HG02840 (cell line): ENCODE measurements around the gene POMGNT1.
"Not testable (repeated sequence)": the region's sequence is repeated elsewhere in the genome, so short reads cannot be mapped to it uniquely, and the experiment has no call there.

Source experiments
- ATAC-seq: cut with Tn5 transposase; IDR thresholded peaks from one replicate; pipeline ENCODE4 v1.9.1; 2021; ENCODE audit warnings: mild to moderate bottlenecking, moderate library complexity, moderate number of reproducible peaks; ENCODE audit not compliant: unreplicated experiment, low FRiP score

The POMGNT1 gene

DNA sequence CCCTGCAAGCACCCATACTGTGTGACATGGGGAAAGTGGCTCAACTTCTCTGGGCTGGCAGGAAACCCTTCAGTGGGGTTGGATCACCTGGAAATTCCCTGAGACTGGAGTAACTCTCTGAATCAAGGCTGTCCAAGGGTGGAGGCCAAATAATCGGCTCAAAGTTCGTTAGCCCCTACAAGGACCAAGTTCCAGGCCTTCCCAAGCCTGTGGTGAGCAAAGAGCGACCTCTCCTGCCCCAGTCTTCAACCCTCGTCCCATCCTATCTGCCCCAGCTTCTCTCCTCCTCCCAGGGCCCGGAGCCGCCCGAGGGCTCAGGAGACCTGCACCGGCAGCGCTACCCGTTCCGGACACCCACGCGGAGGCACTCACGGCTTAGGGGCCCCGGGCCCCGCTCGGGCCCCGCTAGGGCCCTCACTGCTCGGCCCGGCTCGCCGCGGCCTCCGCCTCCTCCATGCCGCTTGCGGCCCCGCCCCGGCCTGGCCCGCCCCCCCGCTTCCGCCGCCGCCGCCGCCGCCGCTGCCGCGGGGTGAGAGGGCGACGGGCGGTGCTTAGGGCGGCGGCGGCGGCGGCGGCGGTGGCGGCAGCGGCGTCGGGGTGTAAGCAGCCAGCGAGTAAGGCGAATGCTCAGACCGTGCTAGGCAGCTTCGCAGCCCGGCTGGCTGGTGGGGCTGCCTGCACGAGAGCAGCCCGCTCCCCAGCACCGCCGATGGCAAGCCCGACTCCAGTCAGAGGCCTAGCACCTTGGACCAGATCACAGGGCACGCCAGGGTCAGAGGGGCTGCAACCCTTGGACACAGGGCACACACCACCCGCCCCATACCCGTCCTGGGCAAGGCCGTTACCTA, at the start of gene POMGNT1:
Gene POMGNT1 (minus strand): TSS at position 471 of the 848 bp plus-strand sequence. CDS start 613 bp downstream, outside the sequence.
- ATAC-seq, result peak; percentile 78

DNA sequence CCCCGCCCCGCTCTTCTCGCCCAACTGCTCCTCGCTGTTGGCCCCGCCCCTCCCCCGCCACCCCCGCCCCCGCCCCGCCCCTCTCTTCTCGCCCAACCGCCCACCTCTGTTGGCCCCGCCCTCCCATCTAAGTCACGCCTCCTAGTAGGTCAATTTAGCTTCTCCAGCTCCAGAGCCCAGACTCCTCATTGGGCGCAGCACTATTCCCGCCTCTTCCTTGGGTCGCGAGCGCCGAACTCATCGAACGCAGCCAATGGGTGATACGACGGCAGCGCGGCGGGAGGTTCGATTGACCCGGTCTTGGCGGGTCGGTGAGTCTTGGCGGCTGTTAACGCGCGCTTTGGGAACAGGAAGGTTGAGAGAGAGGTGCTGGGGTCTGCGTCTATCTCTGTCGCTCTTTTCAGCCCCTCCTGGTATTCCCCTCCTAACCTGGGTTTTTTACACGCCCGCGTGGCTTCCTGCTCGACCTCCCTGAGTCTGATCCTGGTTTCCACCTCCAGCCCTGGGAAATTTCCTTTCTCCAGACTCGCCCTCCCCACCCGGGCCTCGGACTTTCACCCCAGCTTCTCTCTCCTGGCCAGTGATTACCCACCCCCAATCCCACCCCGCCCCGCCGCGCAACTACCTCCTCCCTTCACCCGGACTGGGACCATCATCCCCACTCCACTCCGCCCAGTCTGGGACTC, 49.3 kb upstream of the POMGNT1 start, which contains the start of gene RAD54L:
Gene RAD54L (plus strand): TSS at position 328 of the 686 bp plus-strand sequence. CDS start 643 bp downstream, outside the sequence.
- peak; percentile 96 for ATAC-seq

DNA sequence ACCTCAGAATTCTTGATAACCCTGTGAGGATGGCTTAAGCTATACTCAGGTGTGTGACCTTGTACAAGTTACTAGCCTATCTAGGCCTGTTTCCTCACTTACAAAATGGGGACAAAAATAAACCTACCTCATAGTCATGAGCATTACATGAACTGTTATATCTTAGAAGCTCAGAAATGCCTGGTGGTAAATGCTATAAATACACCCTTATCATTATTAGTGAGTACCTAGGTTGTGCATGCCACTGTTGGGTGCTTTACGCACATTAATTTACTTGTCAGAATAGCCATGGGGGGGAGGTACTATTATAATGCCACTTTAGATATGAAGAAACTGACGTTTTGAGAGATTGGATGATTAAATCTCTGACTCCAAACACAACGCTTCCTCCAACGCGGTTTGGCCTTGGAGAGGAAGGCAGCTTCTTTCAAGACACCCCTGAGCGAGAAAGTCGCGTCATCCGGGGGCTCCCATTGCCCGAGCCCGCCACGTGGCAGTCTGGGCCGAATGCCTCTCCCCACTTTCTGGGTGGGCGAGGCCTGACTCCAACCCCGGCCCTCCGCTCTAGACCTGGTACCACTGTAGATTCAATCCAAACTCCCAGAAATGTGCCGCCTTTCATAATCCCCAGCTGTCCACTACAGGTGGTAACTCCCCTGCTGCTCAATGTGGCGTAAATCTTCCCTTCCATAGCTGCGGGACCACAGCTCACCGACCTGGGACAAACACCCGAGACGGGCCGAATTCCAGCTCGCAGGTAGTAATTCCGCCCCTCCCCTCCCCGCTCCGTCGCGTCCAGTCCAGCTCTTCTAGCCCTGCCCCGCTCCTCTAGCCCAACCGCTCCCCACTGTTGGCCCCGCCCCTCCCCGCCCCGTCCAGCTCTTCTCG, 48.6 kb upstream of the POMGNT1 start:
- peak; percentile 43 for ATAC-seq

DNA sequence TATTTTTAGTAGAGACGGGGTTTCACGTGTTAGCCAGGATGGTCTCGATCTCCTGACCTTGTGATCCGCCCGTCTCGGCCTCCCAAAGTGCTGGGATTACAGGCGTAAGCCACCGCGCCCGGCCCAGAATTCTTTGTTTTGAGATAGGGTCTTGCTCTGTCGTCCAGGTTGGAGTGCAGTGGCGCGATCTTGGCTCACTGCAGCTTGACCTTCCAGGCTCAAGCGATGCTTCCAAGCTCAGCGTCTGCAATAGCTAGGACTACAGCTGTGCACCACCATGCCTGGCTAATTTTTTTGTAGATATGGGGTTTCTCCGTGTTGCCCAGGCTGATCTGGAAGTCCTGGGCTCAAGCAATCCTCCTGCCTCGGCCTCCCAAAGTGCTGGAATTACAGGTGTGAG, 47.9 kb upstream of the POMGNT1 start:
- ATAC-seq, result not testable (repeated sequence)

DNA sequence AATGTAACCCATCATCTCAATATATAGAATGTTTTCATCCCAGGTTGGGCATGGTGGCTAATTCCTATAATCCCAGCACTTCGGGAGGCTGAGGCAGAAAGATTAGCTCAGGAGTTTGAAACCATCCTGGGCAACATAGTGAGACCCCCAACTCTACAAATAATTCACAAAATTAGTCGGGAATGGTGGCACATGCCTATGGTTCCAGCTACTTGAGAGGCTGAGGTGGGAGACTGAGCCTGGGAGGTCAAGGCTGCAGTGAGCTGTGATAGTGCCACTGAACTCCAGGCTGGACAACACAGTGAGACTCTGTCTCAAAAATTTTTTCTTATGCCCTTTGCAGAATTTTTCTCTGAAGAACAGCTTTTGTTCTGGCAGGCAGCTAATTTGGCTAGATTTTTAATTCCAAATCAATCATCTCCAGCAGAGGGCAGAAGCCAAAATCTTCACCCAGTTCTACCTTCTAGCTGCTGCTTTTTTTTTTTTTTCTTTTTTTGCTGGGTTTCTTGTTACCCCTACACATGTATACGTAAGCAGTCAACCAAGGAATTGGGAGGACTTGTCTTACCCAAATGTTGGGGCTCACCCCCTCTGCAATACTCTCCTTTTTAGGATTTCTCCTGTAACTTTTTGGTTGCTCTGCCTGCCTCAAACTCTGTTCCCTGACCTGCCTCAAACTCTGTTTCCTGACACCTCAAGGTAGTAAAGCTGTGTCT, 46.6 kb upstream of the POMGNT1 start:
- ATAC-seq, result no peak

DNA sequence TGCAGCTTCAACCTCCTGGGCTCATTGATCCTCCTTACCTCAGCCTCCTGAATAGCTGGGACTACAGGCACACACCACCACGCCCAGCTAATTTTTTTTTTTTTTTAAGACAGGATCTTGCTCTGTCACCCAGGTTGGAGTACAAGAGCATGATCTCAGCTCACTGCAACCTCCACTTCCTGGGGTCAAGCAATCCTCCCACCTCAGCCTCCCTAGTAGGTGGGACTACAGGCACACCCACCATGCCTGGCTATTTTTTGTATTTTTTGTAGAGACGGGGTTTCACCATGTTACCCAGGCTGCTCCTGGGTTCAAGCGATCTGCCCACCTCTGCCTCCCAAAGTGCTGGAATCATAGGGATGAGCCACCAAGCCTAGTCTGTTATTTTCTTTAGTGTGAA, 45.6 kb upstream of the POMGNT1 start:
- not testable (repeated sequence) for ATAC-seq

DNA sequence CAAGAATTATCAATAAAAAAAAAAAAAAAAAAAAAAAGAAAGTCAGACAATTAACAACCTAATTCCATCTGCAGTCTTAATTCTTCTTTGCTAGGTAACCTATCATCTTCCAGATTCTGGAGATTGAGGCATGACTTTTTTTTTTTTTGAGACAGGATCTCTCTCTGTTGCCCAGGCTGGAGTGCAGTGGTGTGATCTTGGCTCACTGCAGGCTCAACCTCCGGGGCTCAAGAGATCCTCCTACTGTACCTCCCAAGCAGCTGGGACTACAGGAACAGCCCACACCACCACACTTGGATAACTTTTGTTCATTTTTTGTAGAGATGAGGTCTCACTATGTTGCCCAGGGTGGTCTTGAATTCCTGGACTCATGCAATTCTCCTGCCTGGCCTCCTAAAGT, 44.7 kb upstream of the POMGNT1 start:
- ATAC-seq, result no peak

DNA sequence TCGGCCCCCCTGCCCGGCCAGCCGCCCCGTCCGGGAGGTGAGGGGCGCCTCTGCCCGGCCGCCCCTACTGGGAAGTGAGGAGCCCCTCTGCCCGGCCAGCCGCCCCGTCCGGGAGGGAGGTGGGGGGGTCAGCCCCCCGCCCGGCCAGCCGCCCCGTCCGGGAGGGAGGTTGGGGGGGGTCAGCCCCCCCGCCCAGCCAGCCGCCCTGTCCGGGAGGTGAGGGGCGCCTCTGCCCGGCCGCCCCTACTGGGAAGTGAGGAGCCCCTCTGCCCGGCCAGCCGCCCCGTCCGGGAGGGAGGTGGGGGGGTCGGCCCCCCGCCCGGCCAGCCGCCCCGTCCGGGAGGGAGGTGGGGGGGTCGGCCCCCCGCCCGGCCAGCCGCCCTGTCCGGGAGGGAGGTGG, 43.5 kb upstream of the POMGNT1 start:
- not testable (repeated sequence) for ATAC-seq

DNA sequence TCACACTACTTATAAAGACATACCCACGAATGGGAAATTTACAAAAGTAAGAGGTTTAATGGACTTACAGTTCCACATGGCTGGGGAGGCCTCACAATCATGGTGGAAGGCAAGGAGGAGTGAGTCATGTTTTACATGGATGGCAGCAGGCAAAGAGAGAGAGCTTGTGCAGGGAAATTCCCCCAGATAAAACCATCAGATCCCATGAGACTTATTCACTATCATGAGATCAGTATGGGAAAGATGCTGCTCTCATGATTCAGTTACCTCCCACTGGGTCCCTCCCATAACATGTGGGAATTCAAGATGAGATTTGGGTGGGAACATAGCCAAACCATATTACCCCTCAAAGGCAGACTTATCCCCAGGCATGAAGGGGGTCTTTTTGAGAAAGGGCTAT, 40.6 kb upstream of the POMGNT1 start:
- not testable (repeated sequence) for ATAC-seq

DNA sequence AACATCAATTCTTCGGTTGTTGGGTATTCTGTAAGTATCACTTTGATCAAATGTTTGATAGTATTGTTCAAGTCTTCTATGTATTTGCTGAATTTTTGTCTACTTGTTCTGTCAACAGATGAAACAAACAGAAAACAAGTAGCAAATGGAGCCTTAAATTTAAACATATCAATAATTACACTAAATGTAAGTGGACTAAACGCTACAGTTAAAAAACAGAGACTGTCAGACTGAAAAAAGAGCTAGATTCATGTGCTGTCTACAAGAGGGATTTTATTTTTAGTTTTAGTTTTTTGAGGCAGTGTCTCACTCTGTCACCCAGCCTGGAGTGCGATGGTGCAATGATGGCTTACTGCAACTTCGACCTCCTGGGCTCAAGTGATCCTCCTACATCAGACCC, 38.6 kb upstream of the POMGNT1 start:
- ATAC-seq, result no peak

DNA sequence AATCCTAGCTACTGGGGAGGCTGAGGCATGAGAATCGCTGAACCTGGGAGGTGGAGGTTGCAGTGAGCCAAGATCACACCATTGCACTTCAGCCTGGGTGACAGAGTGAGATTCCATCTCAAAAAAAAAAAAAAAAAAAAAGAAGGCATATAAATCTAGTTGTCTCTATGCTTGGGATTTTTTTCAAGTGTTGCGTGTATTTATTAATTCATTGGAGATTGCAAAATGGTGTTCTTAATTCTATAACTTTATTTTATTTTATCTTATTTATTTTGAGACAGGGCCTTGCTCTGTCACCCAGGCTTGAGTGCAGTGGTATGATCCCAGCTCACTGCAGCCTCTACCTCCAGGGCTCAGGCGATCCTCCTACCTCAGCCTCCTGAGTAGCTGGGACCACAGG, 33.0 kb upstream of the POMGNT1 start:
- not testable (repeated sequence) for ATAC-seq

DNA sequence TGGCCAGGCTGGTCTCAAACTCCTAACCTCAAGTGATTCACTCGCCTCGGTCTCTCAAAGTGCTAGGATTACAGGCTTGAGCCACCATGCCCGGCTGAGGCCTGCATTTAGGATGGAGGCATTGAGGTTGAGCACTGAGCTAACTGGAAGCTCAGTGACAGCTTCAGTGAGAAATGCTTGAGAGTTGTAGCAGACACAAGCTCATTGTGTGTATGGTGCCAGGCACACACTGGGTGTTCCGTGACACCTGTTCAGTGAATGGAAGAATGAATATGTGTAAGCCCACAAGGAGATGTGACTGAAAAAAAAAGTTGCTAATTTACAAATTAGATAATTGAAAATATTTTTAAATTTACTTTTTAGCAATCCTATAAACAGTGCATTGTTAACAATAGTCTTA, 26.7 kb upstream of the POMGNT1 start:
- no peak for ATAC-seq

DNA sequence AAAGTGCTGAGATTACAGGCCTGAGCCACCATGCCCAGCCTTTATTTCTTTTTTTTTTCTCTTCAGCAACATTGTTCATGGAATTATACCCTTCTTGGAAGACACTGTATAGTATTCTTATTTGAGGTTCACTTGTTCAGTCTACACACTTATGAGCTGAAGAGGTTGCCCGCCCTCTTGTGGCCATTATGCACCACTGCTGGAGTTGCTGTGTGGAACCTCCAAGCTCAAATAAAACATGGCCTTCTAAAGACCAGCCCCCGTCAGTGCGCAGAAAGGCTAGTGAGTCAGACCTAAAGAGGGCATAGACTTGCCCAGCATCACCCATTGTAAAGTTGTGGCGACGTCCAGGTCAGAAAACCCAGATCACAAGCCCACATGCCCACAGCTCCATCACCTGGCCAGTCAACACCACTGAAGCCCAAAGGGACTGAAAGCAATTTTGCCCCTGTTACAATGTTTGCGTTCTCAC, 25.3 kb upstream of the POMGNT1 start:
- ATAC-seq, result no peak

DNA sequence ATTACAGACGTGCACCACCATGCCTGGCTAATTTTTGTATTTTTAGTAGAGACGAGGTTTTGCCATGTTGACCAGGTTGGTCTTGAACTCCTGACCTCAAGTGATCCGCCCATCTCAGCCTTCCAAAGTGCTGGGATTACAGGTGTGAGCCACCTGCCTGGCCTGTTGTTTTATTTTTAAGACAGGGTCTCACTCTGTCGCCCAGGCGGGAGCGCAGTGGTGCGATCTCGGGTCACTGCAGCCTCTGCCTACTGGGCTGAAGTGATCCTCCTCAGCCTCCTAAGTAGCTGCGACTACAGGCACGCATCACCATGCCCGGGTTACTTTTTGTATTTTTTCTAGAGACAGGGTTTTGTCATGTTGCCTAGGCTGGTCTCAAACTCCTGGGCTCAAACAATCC, 24.8 kb upstream of the POMGNT1 start:
- not testable (repeated sequence) for ATAC-seq

DNA sequence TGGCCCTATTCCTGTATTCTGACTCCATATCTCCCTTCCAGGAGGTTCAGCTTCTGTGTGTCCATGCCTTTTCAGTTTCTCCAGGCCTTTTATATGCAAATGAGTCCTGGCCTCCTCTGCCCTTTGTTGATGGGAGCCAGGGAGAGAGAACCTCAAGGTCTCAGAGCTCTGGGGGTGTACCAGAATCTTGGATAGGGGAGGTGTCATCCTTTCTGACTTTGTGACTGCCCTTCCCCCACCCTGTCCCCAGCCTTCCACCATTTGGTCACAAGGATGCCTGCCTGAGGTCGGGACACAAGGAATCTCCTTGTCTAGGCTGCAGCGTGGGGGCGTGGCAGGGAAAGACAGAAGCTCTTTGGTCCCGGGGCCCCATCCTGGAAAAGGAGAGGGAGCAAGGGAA, 23.5 kb upstream of the POMGNT1 start:
- ATAC-seq, result no peak

DNA sequence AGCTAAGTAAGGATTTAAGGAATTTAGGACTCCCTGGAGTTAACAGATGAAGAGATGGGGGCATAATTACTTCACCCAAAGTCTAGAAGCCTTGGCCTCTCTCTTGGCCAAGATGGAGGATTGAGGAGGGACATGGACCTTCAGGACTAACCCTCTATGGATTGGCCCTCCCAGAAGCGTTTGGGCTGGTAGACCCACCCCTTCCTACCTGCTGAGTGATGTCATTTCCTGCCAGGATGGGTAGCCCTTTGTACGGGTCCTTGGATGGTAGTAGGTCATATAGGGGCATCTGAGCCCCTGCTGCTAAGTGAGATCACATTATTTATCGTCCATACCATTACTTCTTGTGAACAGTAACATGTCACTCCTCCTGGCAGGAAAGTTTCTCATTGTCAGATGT, 22.6 kb upstream of the POMGNT1 start:
- ATAC-seq, result no peak

DNA sequence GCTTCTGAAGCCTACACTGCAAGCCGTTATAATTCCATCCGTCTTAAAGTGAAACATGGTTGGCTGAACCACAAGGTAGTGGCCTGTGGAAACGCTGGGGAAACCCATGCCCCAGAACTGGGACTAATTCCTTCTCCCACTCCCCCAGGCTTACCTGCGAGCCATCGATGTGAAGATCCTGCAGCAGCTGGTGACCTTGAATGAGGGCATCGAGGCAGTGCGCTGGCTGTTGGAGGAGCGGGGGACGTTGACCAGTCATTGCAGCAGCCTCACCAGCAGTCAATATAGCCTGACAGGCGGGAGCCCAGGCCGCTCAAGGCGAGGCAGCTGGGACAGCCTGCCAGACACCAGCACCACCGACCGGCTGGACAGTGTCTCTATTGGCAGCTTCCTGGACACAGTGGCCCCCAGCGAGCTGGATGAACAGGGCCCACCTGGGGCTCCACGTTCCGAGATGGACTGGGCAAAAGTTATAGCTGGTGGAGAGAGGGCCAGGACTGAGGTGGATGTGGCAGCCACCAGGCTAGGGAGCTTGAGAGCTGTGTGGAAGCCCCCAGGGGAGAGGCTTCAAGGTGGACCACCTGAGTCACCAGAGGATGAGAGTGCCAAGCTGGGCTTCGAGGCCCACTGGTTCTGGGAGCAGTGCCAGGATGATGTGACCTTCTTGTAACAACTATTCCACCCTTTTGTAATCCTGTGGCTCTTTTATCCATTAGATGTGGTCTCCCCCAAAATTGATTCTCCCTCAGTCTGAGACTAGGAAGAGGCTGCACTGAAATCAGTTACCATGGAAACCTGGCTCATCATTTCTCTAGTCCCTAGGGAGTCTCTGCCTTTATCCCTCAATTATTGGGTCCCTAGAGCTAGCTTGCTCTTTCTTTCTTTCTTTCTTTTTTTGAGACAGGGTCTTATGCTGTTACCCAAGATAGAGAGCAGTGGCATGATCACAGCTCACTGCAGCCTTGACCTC, 21.6 kb upstream of the POMGNT1 start:
- ATAC-seq, result no peak

DNA sequence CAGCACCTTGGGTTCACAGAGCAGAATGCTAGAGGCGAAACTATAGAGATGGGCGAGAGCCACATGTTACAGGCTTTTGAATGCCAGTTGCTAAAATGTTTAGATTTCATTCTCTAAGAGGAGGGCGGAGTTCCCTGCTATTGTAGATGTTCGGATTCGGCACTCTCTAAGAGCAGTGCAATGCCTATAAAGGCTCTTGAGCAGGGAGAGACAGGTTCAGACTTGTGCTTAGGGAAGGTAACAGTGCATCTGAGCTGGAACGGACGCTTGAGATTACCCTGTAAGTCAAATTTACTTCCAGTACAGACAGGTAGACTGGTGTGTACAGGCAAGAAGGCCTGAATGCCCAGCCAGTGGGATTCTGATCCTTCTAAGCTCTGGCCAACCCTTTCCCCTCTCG, 20.2 kb upstream of the POMGNT1 start:
- ATAC-seq, result no peak

DNA sequence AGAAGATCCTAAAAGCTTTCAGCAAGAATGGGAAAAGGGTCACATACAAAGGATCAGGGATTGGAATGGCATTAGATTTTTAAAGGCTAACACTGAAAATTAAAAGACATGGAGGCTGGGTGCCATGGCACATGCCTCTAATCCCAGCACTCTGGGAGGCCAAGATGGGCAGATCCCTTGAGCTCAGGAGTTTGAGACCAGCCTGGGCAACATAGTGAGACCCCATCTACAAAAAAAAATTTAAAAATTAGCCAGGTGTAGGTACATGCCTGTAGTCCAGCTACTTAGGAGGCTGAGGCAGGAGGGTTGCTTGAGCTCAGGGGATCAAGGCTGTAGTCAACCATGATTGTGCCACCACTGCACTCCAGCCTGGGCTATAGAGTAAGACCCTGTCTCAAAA, 17.3 kb upstream of the POMGNT1 start:
- ATAC-seq, result no peak
